ENCODE results near the gene CCDC149. TPM values are rescaled to one million over a fixed set of nuclear protein-coding genes. Genes with fewer than 3 reads are reported as not detected.

CCDC149 gene
- total RNA-seq, 2 donors from 2014 or later: 13.3 to 13.5 TPM

GRCh38 chr4:24835696-24836095 is 77.1 kb downstream of the CCDC149 start:
- DNase-seq: no peak
- H3K27ac ChIP-seq: no peak overlapping the region
- TF ChIP-seq, protein P1, sequence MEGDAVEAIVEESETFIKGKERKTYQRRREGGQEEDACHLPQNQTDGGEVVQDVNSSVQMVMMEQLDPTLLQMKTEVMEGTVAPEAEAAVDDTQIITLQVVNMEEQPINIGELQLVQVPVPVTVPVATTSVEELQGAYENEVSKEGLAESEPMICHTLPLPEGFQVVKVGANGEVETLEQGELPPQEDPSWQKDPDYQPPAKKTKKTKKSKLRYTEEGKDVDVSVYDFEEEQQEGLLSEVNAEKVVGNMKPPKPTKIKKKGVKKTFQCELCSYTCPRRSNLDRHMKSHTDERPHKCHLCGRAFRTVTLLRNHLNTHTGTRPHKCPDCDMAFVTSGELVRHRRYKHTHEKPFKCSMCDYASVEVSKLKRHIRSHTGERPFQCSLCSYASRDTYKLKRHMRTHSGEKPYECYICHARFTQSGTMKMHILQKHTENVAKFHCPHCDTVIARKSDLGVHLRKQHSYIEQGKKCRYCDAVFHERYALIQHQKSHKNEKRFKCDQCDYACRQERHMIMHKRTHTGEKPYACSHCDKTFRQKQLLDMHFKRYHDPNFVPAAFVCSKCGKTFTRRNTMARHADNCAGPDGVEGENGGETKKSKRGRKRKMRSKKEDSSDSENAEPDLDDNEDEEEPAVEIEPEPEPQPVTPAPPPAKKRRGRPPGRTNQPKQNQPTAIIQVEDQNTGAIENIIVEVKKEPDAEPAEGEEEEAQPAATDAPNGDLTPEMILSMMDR (IDR thresholded peaks at IDR 0.05): no peak
- intact Hi-C loops (cut with DNase I): no loop called here
- no peaks in the 10 kb centered on the region for H3K27me3 ChIP-seq
- H3K9ac ChIP-seq (ENCODE audit: low read depth in 2 of 2, low read length in 2 of 2): no peak overlapping the region
- no peaks in the 10 kb centered on the region for H3K9me3 ChIP-seq
- H3K4me3 ChIP-seq: no peak overlapping the region
- no peaks in the 10 kb centered on the region for H3K4me1 ChIP-seq
- H3K36me3 ChIP-seq: no peaks in the 10 kb centered on the region

DNA sequence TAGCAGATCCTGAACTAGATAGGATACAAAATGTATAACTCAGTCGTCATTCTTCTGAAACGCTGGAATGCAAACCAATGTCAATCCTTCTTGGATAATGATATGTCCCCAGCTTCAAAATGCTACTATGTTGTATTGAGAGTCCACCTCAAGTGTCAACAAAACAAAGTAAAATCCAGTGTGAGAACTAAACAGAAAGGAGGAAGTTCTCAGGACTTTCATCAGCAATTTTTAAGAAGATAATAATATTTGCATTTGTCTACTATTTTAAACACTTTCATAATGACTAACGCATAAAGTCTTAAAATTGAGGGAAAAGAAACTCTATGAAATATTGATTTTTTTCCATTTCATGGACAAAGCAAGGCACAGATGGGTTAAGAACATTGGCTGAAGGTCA is 81.2 kb downstream of the CCDC149 start:
- H3K4me3 ChIP-seq: no peak overlapping the region
- intact Hi-C loops (cut with DNase I): no loop called here
- H3K27ac ChIP-seq: no peak overlapping the region
- H3K9ac ChIP-seq (ENCODE audit: low read depth in 2 of 2, low read length in 2 of 2): no peak overlapping the region
- DNase-seq: no peak
- TF ChIP-seq, protein P1 (IDR thresholded peaks at IDR 0.05): no peak
- no peaks in the 10 kb centered on the region for H3K9me3 ChIP-seq
- no peaks in the 10 kb centered on the region for H3K36me3 ChIP-seq
- H3K27me3 ChIP-seq: no peaks in the 10 kb centered on the region
- no peaks in the 10 kb centered on the region for H3K4me1 ChIP-seq

- Histone ChIP-seq H3K4me1 (no peaks in the 10 kb centered on the region), H3K9me3 (no peaks in the 10 kb centered on the region), H3K27ac (no peak overlapping the region), H3K27me3 (no peaks in the 10 kb centered on the region), H3K9ac (ENCODE audit: low read depth in 2 of 2, low read length in 2 of 2) (no peak overlapping the region), H3K4me3 (no peak overlapping the region), H3K36me3 (no peaks in the 10 kb centered on the region)
- TF ChIP-seq, protein P1 (IDR thresholded peaks at IDR 0.05): no peak
- intact Hi-C loops (cut with DNase I): no loop called here
- no peak for DNase-seq
These were observed 88.1 kb downstream of the CCDC149 start for GRCh38 chr4:24824720-24825119.

DNA sequence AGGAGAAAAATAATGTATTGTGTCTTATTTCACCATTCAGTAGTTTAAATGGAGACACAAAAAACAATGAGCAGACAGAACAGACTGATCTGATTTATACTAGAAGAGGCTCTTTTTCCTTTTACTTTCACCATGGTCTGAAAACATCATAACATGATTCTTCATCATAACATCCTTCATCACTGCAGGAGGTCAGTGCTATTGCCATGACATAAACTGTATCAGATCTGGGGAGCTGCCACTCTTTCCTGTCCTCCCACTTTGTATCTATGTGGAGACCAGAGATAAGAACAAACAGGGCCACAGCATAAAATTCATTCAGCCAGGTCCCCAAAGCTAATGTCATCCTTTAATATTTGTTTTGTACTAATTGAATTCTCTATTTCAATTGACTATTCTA is 92.3 kb downstream of the CCDC149 start:
- Histone ChIP-seq H3K9ac (ENCODE audit: low read depth in 2 of 2, low read length in 2 of 2) (no peak overlapping the region), H3K4me3 (no peak overlapping the region), H3K9me3 (no peaks in the 10 kb centered on the region), H3K27me3 (no peaks in the 10 kb centered on the region), H3K36me3 (no peaks in the 10 kb centered on the region), H3K4me1 (no peaks in the 10 kb centered on the region), H3K27ac (no peak overlapping the region)
- TF ChIP-seq, protein P1 (IDR thresholded peaks at IDR 0.05): no peak
- no peak for DNase-seq
- intact Hi-C loops (cut with DNase I): no loop called here

- H3K36me3 ChIP-seq: no peaks in the 10 kb centered on the region
- H3K27ac ChIP-seq: no peak overlapping the region
- intact Hi-C loops (cut with DNase I): no loop called here
These were observed 96.0 kb downstream of the CCDC149 start for GRCh38 chr4:24816797-24817196.

More at GRCh38 chr4:24816797-24817196, 96.0 kb downstream of the CCDC149 start:
- Histone ChIP-seq H3K9ac (ENCODE audit: low read depth in 2 of 2, low read length in 2 of 2) (no peak overlapping the region), H3K4me1 (no peaks in the 10 kb centered on the region), H3K4me3 (no peak overlapping the region), H3K27me3 (no peaks in the 10 kb centered on the region), H3K9me3 (no peaks in the 10 kb centered on the region)
- DNase-seq: no peak
- TF ChIP-seq, protein P1 (IDR thresholded peaks at IDR 0.05): no peak
